Transverse colon (tissue), 4 donors: ENCODE results near the gene YBX3.

Experiments used
- POLR2AphosphoS5 ChIP-seq, 3 donors: sonication (generic); formaldehyde crosslinking; IDR thresholded peaks; one replicate each; pipeline ENCODE4 v1.6.1; 2016; ENCODE audit warnings: antibody characterized with exemption in 3 of 3
- TF ChIP-seq, protein P1 (sequence below), 5 experiments: fragments of 200-600 bp in 3 of 5; fragments of 450-650 bp in 2 of 5; sonication (generic) in 3 of 5; IDR thresholded peaks; 1 replicate in 2 of 5; 2 replicates in 3 of 5; pipeline ENCODE4 v1.5.1; 2016 to 2017; ENCODE audit warnings: antibody characterized with exemption in 5 of 5, inconsistent platforms in 3 of 5, mild to moderate bottlenecking in 2 of 5, moderate library complexity in 1 of 5

DNA sequence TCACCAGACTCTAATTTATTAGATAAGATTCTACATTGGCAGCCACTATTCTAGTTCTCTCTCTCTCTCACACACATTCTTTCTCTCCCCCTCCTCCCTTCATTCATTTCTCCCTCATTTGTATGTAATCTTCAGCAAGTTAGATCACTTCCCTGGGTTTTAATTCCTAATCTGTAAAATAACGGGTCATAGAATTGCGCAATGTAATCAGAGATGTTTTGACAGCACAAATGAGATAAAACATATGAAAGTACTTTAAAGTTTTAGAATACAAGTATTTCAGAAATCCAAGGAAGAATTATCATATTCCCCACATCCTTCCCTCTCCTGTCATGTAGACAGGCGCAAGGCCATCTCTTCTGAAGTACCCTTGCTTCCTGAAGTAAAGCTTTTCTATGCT is 70.9 kb downstream of the YBX3 start:
- TF ChIP-seq, protein P1, sequence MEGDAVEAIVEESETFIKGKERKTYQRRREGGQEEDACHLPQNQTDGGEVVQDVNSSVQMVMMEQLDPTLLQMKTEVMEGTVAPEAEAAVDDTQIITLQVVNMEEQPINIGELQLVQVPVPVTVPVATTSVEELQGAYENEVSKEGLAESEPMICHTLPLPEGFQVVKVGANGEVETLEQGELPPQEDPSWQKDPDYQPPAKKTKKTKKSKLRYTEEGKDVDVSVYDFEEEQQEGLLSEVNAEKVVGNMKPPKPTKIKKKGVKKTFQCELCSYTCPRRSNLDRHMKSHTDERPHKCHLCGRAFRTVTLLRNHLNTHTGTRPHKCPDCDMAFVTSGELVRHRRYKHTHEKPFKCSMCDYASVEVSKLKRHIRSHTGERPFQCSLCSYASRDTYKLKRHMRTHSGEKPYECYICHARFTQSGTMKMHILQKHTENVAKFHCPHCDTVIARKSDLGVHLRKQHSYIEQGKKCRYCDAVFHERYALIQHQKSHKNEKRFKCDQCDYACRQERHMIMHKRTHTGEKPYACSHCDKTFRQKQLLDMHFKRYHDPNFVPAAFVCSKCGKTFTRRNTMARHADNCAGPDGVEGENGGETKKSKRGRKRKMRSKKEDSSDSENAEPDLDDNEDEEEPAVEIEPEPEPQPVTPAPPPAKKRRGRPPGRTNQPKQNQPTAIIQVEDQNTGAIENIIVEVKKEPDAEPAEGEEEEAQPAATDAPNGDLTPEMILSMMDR (IDR thresholded peaks at IDR 0.05), result no peak
- no peak for TF ChIP-seq POLR2AphosphoS5 (IDR thresholded peaks at IDR 0.05)
